GM12878 (cell line): ENCODE results near the gene SNX22. TPM values are rescaled to one million over a fixed set of nuclear protein-coding genes. Genes with fewer than 3 reads are reported as not detected.

Source experiments
- BACH1 ChIP-seq: fragments of 450-650 bp; IDR thresholded peaks from 2 replicates; pipeline ENCODE4 v1.6.1; 2017; ENCODE audit warnings: mild to moderate bottlenecking, borderline replicate concordance
- EZH2 ChIP-seq: IDR thresholded peaks from 2 replicates; pipeline ENCODE4 v1.6.1; 2012; ENCODE audit warnings: low read depth, mild to moderate bottlenecking, control low read depth, inconsistent platforms, low read length, borderline replicate concordance; ENCODE audit not compliant: control insufficient read depth
- HDGF ChIP-seq: fragments of 450-650 bp; IDR thresholded peaks from 2 replicates; pipeline ENCODE4 v1.6.1; 2016; ENCODE audit warnings: antibody characterized with exemption
- JUNB ChIP-seq: IDR thresholded peaks from 2 replicates; pipeline ENCODE4 v1.6.1; 2016; ENCODE audit warnings: antibody characterized with exemption, mild to moderate bottlenecking
- MEF2B ChIP-seq: fragments of 450-650 bp; IDR thresholded peaks from 2 replicates; pipeline ENCODE4 v1.6.1; 2018; ENCODE audit warnings: mild to moderate bottlenecking, moderate library complexity; ENCODE audit not compliant: partially characterized antibody, poor library complexity, severe bottlenecking
- MLLT1 ChIP-seq: fragments of 450-650 bp; IDR thresholded peaks from 2 replicates; pipeline ENCODE4 v1.6.1; 2016; ENCODE audit warnings: mild to moderate bottlenecking
- NFYB ChIP-seq: IDR thresholded peaks from 2 replicates; pipeline ENCODE4 v1.6.1; 2011; ENCODE audit warnings: low read depth, mild to moderate bottlenecking, low read length, improper control_type of control experiment, moderate library complexity; ENCODE audit not compliant: insufficient read depth
- NR2F1 ChIP-seq: fragments of 450-650 bp; conservative IDR thresholded peaks from 2 replicates; pipeline ENCODE4 v1.6.1; 2017; ENCODE audit warnings: mild to moderate bottlenecking
- RELB ChIP-seq: fragments of 450-650 bp; IDR thresholded peaks from 2 replicates; pipeline ENCODE4 v1.6.1; 2017; ENCODE audit warnings: low read depth, mild to moderate bottlenecking, moderate library complexity
- SP1 ChIP-seq: IDR thresholded peaks from one replicate; pipeline ENCODE4 v1.6.1; 2011; ENCODE audit warnings: low read depth, low read length
- TARDBP ChIP-seq: IDR thresholded peaks from 2 replicates; pipeline ENCODE4 v1.6.1; 2016; ENCODE audit warnings: borderline replicate concordance
- ZNF24 ChIP-seq: fragments of 450-650 bp; IDR thresholded peaks from 2 replicates; pipeline ENCODE4 v1.6.1; 2017; ENCODE audit warnings: antibody characterized with exemption, mild to moderate bottlenecking
- ZNF622 ChIP-seq: fragments of 450-650 bp; IDR thresholded peaks from 2 replicates; pipeline ENCODE4 v1.6.1; 2017; ENCODE audit warnings: mild to moderate bottlenecking, inconsistent platforms
- polyA plus RNA-seq, 11 experiments: library from polyadenylated mRNA; depleted of rRNA in 4 of 11; unstranded in 6 of 11; stranded (reverse) in 5 of 11; fragments of >200 nt; fragmentation: Nextera tagmentation in 4 of 11; fragmentation: Illumina TruSeq in 1 of 11; extraction: Ambion mirVana in 4 of 11; extraction: Trizol in 1 of 11; gene quantifications; 1 replicate in 1 of 11; 2 replicates in 10 of 11; pipeline versions ENCODE4 v1.2.1 to v1.2.3, GENCODE V29; 2011 to 2016; ENCODE audit warnings: inconsistent platforms in 2 of 11, missing spikeins in 2 of 11, low read depth in 1 of 11
- total RNA-seq, 4 experiments: library from RNA; depleted of rRNA in 3 of 4; stranded (reverse); fragments of >200 nt in 3 of 4; fragmentation: Illumina TruSeq in 1 of 4; extraction: Trizol in 1 of 4; gene quantifications; 2 replicates each; pipeline versions ENCODE4 v1.2.1 to v1.2.3, GENCODE V29; 2013 to 2021
- TF ChIP-seq, protein P1 (sequence below): fragments of 450-650 bp; IDR thresholded peaks from 2 replicates; pipeline ENCODE4 v1.6.1; 2016; ENCODE audit warnings: mild to moderate bottlenecking
- TF ChIP-seq, protein P2 (sequence below): IDR thresholded peaks from 2 replicates; pipeline ENCODE4 v1.6.1; 2012; ENCODE audit warnings: low read depth, low read length, improper control_type of control experiment
- TF ChIP-seq, protein P3 (sequence below): IDR thresholded peaks from 2 replicates; pipeline ENCODE4 v1.6.1; 2011; ENCODE audit warnings: mild to moderate bottlenecking, low read depth, low read length, moderate library complexity; ENCODE audit not compliant: insufficient replicate concordance

SNX22 gene
- total and polyA plus RNA-seq, 10 of the 15 experiments (the other 5 are each of a cell fraction or from before 2014, with no cell fraction given): 4.4 to 29.0 (median 8.7) TPM

GRCh38 chr15:64180235-64180824, 28.8 kb downstream of the SNX22 start (continued):
- TF ChIP-seq HDGF (no peak), NR2F1 (no peak), ZNF622 (no peak), EZH2 (no peak), NFYB (peak; percentile 68), MEF2B (peak; percentile 66), RELB (no peak), JUNB (no peak), TARDBP (no peak), MLLT1 (no peak), ZNF24 (no peak), SP1 (peak; percentile 37), BACH1 (no peak)
- TF ChIP-seq, protein P1, sequence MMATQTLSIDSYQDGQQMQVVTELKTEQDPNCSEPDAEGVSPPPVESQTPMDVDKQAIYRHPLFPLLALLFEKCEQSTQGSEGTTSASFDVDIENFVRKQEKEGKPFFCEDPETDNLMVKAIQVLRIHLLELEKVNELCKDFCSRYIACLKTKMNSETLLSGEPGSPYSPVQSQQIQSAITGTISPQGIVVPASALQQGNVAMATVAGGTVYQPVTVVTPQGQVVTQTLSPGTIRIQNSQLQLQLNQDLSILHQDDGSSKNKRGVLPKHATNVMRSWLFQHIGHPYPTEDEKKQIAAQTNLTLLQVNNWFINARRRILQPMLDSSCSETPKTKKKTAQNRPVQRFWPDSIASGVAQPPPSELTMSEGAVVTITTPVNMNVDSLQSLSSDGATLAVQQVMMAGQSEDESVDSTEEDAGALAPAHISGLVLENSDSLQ: peak; percentile 89
- TF ChIP-seq, protein P2, sequence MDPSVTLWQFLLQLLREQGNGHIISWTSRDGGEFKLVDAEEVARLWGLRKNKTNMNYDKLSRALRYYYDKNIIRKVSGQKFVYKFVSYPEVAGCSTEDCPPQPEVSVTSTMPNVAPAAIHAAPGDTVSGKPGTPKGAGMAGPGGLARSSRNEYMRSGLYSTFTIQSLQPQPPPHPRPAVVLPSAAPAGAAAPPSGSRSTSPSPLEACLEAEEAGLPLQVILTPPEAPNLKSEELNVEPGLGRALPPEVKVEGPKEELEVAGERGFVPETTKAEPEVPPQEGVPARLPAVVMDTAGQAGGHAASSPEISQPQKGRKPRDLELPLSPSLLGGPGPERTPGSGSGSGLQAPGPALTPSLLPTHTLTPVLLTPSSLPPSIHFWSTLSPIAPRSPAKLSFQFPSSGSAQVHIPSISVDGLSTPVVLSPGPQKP: no peak
- TF ChIP-seq, protein P3, sequence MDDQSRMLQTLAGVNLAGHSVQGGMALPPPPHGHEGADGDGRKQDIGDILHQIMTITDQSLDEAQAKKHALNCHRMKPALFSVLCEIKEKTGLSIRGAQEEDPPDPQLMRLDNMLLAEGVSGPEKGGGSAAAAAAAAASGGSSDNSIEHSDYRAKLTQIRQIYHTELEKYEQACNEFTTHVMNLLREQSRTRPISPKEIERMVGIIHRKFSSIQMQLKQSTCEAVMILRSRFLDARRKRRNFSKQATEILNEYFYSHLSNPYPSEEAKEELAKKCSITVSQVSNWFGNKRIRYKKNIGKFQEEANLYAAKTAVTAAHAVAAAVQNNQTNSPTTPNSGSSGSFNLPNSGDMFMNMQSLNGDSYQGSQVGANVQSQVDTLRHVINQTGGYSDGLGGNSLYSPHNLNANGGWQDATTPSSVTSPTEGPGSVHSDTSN: peak; percentile 57
